Central memory CD8-positive, alpha-beta T cell (primary cell): Measurements from ENCODE around the gene CHSY1.

Experiments used
- ATAC-seq: fragments of 150-1000 bp; cut with Tn5 transposase; replicated peaks from 2 replicates; pipeline ENCODE4 v1.10.0; 2022; ENCODE audit warnings: mild to moderate bottlenecking, moderate FRiP score, moderate number of reproducible peaks; ENCODE audit not compliant: poor library complexity, severe bottlenecking; ENCODE audit errors: extremely low read depth
- DNase-seq, 2 donors: peaks; one replicate each; pipeline ENCODE4 v3.0.0; 2021; ENCODE audit warnings: low spot score in 2 of 2
- H3K27ac Mint-ChIP-seq: one replicate; pipeline ENCODE4 v1.8.0; 2022; ENCODE audit warnings: low read depth, mild to moderate bottlenecking, moderate library complexity, mixed read lengths
- H3K27me3 Mint-ChIP-seq: one replicate; pipeline ENCODE4 v1.8.0; 2022; ENCODE audit warnings: mixed read lengths
- H3K36me3 Mint-ChIP-seq: one replicate; pipeline ENCODE4 v1.8.0; 2022; ENCODE audit warnings: mild to moderate bottlenecking, moderate library complexity, mixed read lengths; ENCODE audit not compliant: insufficient read depth
- H3K4me1 Mint-ChIP-seq: one replicate; pipeline ENCODE4 v1.8.0; 2022; ENCODE audit warnings: mixed read lengths
- H3K4me3 Mint-ChIP-seq: one replicate; pipeline ENCODE4 v1.8.0; 2022; ENCODE audit warnings: mild to moderate bottlenecking, moderate library complexity, mixed read lengths
- H3K9me3 Mint-ChIP-seq: one replicate; pipeline ENCODE4 v1.8.0; 2022; ENCODE audit warnings: mixed read lengths

Gene CHSY1

DNA sequence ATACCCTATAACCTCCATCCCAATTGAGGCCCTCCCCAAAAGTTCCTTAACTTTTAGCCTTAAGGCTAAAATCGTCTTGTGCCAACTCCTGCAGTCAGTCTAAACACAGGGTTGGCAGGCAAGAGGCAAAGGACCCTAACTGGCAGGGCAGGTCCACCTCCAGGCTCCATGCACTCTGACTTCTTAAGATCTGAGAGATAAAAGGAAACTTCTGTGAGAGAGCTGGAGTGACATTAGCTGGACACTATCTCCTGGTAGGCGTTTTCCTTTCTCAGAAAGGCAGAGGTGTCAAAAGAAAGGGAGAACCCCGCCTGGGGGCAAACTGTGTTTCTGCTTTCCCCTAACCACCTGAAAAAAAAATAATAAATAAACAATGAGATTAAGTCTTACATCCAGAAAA lies 3.6 kb downstream of the CHSY1 start:
- Mint-ChIP-seq H3K27me3 (no peaks in the 10 kb centered on the region), H3K9me3 (no peaks in the 10 kb centered on the region), H3K4me3 (no peak overlapping the region), H3K4me1 (peaks cover 75% of the 10 kb centered on the region), H3K27ac (peak overlapping the region; percentile 54), H3K36me3 (peaks cover 15% of the 10 kb centered on the region)
- ATAC-seq (no peak), DNase-seq (no peak)

DNA sequence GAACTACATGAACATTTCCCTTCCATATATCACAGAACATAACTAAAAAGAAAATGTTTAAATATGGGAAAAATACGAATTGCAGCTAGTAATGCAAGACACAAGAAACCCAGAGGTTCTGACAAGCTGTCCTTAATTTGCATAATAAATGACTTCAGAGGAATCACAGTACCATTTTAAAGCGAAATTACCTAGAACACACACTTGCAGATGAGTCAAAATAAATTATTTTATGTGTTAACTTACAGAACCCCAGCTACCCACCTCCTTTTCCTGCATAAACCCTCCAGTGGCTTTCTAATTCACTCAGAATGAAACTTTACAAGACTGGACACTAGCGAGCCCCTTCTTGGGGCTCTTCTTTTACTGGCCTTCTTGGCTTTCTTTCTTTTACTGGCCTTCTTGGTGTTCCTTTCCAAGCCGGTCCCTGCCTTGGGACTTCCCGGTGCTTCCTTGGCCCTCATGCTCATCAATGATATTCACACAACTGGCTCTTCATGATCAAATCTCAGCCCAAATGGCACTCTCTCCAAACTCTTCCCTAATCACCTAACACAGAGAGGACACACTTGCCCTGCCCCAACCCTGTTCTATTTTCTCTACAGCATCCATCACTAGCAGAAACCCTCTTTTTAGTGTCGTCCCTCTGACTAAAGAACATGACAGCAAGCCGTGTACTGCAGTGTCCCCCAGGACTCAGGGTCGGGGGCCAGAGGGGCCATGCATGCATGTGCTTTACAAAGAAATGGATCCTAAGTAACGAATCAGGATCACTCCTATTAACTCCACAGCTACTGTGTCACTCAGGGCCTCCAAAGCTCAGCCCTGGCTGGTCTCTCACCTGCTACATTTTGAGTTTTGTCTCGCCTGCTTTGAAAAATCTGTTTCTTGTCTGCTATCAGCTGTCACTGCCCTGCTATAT lies 4.8 kb downstream of the CHSY1 start:
- DNase-seq (no peak), ATAC-seq (no peak)
- no peaks in the 10 kb centered on the region for H3K9me3 Mint-ChIP-seq
- H3K27me3 Mint-ChIP-seq = no peaks in the 10 kb centered on the region
- H3K27ac Mint-ChIP-seq = peak overlapping the region; percentile 54
- peak overlapping the region; percentile 47 for H3K4me3 Mint-ChIP-seq
- peaks cover 79% of the 10 kb centered on the region for H3K4me1 Mint-ChIP-seq
- peaks cover 15% of the 10 kb centered on the region for H3K36me3 Mint-ChIP-seq

GRCh38 chr15:101246391-101246790 lies 5.5 kb downstream of the CHSY1 start:
- Mint-ChIP-seq H3K9me3 (no peaks in the 10 kb centered on the region), H3K4me1 (peaks cover 85% of the 10 kb centered on the region), H3K4me3 (peak overlapping the region; percentile 47), H3K27me3 (no peaks in the 10 kb centered on the region), H3K36me3 (peaks cover 15% of the 10 kb centered on the region), H3K27ac (peak overlapping the region; percentile 93)
- ATAC-seq (no peak), DNase-seq (no peak)

DNA sequence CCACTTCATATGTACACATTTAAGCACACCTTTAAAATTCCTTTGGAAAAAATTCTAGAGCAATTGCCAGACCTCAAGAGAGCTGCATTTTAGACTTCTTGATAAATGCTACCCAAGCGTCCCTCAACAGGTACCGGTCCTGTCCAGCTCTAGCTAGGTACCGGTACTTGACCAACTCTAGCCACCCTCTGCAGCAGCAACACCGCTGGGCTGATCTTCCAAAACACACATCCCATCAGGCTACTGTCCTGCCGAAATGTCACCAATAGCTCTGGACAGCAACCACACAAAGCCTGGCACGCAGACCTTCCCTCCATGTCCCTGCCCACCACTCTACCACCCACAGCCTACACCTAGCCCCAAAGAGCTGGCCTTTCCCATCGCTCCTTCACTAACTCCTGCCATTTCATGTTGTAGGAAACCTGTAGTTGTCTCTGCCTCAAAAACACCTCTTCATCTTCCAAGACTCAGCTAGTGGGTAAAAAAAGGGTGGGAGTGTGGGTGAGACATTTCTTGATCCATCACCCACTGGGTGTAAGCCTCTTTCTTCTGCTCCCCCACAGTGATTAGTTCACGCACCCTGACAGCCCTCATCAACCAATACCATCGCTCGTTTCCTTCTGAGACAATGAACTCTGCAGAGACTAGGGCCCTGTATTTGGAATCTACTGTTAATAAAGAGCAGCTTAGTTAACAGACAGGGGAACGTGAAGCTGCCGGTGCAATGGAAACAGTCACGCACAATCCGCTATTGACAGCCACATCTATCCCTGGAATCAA lies 6.8 kb downstream of the CHSY1 start:
- Mint-ChIP-seq H3K9me3 (no peaks in the 10 kb centered on the region), H3K4me1 (peaks cover 79% of the 10 kb centered on the region), H3K27me3 (no peaks in the 10 kb centered on the region), H3K36me3 (peaks cover 6% of the 10 kb centered on the region), H3K27ac (peak overlapping the region; percentile 93), H3K4me3 (peak overlapping the region; percentile 74)
- no peak for DNase-seq
- ATAC-seq = no peak

GRCh38 chr15:101244036-101244781 lies 7.6 kb downstream of the CHSY1 start:
- DNase-seq (no peak), ATAC-seq (no peak)
- Mint-ChIP-seq H3K36me3 (peaks cover 7% of the 10 kb centered on the region), H3K27ac (peak overlapping the region; percentile 93), H3K9me3 (no peaks in the 10 kb centered on the region), H3K27me3 (no peaks in the 10 kb centered on the region), H3K4me3 (peak overlapping the region; percentile 74), H3K4me1 (peaks cover 79% of the 10 kb centered on the region)

DNA sequence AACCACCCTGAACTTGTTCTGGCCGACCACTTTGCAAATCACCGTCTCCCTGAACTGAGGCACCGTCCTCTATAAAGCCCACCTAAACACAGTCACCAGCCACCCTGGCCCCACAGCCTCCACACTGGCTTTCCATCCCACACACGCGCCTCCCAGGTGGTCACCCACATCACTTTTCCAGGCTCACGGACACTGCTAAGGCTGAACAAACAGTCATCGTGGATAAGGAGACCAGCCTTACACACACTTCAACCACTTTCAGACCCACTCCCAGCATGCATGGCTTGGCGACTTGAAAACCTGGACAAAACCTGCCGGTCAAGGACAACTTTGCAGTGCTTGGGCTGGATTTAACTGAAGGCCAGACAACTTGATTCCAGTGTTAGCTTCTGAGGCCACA lies 8.4 kb downstream of the CHSY1 start:
- H3K36me3 Mint-ChIP-seq = peaks cover 7% of the 10 kb centered on the region
- ATAC-seq (no peak), DNase-seq (no peak)
- peaks cover 84% of the 10 kb centered on the region for H3K4me1 Mint-ChIP-seq
- peak overlapping the region; percentile 74 for H3K4me3 Mint-ChIP-seq
- no peaks in the 10 kb centered on the region for H3K9me3 Mint-ChIP-seq
- H3K27me3 Mint-ChIP-seq = no peaks in the 10 kb centered on the region
- H3K27ac Mint-ChIP-seq = peak overlapping the region; percentile 93

DNA sequence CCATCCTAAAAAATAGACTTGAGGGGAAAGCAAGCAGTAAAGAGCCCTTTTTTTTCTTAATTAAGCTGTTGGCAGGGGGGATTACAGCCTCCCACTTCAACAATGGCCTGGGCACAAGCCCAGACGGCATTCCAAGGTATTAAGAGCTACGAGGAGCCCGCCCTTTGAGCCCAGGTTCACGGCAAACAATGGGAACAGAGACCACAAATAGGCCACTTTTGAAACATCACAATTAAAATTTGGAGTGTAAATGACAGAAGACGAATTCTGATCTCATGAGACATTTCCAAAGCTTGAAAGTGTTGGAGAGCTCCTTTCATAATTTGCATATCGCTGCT lies 8.9 kb downstream of the CHSY1 start:
- Mint-ChIP-seq H3K27ac (peak overlapping the region; percentile 93), H3K36me3 (peaks cover 5% of the 10 kb centered on the region)

DNA sequence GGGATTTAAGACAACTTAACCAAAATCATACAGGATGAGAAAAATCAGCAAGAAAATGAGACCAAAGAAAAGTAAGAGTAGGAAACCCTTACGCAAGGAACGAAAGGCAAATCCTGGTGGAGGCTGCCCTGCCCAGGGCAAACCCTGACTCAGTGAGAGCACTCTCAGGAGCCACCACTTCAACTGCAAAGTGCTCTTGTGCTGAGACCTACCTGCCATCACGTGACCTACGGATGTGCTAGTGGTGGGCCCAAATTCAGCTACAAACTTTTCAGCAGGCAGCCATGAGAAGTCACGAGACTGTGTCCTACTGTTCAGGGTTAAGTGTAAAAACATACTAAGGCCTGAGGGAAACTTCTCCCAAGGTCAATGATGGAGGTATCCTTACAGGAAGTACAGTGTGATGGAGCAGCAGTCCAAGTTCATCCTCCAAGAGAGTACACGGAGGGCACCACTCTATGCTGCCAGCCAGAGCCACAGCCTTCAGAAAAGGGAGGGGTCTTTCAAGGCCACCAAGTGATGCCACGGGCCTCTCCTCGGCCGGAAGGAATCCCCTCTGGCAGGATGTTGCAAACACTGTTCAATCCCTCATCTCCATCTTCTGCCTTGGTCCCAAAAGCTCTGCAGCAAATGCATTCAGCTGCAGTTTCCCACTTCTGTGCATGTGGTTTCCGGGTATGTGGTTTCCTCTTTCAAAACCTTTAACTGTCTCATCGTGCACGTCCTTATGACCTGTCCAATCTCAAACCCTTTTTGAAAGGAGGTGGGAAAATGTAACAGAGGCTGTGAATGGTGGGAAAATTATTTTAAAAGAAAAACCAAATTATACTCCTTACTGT lies 9.5 kb downstream of the CHSY1 start:
- Mint-ChIP-seq H3K36me3 (peaks cover 5% of the 10 kb centered on the region), H3K9me3 (no peaks in the 10 kb centered on the region), H3K27me3 (no peaks in the 10 kb centered on the region), H3K4me3 (peak overlapping the region; percentile 74), H3K4me1 (peaks cover 82% of the 10 kb centered on the region), H3K27ac (peak overlapping the region; percentile 93)
- peak; percentile 38 to 73 for DNase-seq
- peak; percentile 94 for ATAC-seq

More for the DNA sequence above, 8.9 kb downstream of the CHSY1 start:
- Mint-ChIP-seq H3K27me3 (no peaks in the 10 kb centered on the region), H3K4me1 (peaks cover 81% of the 10 kb centered on the region), H3K4me3 (peak overlapping the region; percentile 74), H3K9me3 (no peaks in the 10 kb centered on the region)
- DNase-seq = no peak
- ATAC-seq = no peak

- Mint-ChIP-seq H3K4me1 (peaks cover 67% of the 10 kb centered on the region), H3K27ac (peak overlapping the region; percentile 87), H3K9me3 (no peaks in the 10 kb centered on the region), H3K27me3 (no peaks in the 10 kb centered on the region), H3K36me3 (peaks cover 12% of the 10 kb centered on the region), H3K4me3 (no peak overlapping the region)
- DNase-seq (no peak), ATAC-seq (no peak)
Observed at GRCh38 chr15:101240358-101240757, 11.5 kb downstream of the CHSY1 start.

DNA sequence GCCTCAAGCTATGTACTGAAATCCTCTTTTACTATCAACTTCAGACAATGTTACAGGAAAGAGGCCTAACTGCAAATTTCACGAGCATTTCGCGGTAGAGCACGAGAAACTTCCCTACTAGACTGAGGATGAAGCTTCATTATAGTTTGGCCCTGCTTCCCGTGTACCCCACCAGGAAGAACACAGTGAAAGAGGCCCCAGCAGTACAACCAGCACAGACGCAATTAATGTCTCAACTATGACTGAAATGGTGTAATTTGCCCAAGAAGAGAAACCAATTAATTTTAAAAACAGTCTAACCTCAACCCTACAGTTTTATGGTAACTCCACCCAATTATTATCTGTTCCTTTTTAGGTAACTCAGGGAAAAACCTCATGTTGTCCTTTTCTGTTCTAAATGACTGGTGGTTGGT lies 12.1 kb downstream of the CHSY1 start:
- ATAC-seq = no peak
- H3K4me1 Mint-ChIP-seq = peaks cover 66% of the 10 kb centered on the region

DNA sequence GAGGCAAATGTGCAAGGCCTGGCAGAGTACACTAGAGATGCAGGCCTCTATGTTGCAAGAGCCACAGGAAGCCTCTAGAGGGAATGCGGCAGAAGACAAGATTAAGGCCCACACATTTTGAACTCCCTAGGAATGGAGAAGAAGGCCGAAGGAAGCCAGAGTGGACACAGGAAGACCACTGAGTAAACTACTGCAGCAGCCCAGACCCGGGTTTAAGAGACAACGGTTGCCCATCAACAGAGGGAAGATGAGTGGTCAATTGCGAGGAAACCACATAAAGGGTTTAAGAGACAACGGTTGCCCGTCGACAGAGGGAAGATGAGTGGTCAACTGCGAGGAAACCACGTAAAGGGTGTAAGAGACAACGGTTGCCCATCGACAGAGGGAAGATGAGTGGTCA lies 14.6 kb downstream of the CHSY1 start:
- no peaks in the 10 kb centered on the region for H3K9me3 Mint-ChIP-seq
- H3K36me3 Mint-ChIP-seq = peaks cover 34% of the 10 kb centered on the region
- H3K27ac Mint-ChIP-seq = peak overlapping the region; percentile 13
- H3K4me1 Mint-ChIP-seq = peaks cover 61% of the 10 kb centered on the region
- ATAC-seq (no peak), DNase-seq (no peak)
- no peak overlapping the region for H3K4me3 Mint-ChIP-seq
- H3K27me3 Mint-ChIP-seq = no peaks in the 10 kb centered on the region

More for the DNA sequence above, 12.1 kb downstream of the CHSY1 start:
- Mint-ChIP-seq H3K27me3 (no peaks in the 10 kb centered on the region), H3K27ac (peak overlapping the region; percentile 87), H3K36me3 (peaks cover 15% of the 10 kb centered on the region), H3K9me3 (no peaks in the 10 kb centered on the region), H3K4me3 (peak overlapping the region; percentile 65)
- no peak for DNase-seq
